Vagina (tissue), 2 donors: ENCODE measurements around the gene NLGN4Y. TPM values are rescaled to one million over a fixed set of nuclear protein-coding genes. Genes with fewer than 3 reads are reported as not detected.

Source experiments
- DNase-seq, 2 donors: peaks; one replicate each; pipeline ENCODE4 v3.0.0-alpha.2; 2017; ENCODE audit errors: extremely low spot score in 2 of 2
- H3K27ac ChIP-seq: fragments of 200-600 bp; sonication (generic); one replicate; pipeline ENCODE4 v1.5.1; 2019
- H3K27me3 ChIP-seq: fragments of 200-600 bp; sonication (generic); one replicate; pipeline ENCODE4 v1.5.1; 2019
- H3K36me3 ChIP-seq, 2 donors: fragments of 200-600 bp; sonication (generic); one replicate each; pipeline ENCODE4 v1.5.1; 2017 to 2019
- H3K4me1 ChIP-seq: fragments of 200-600 bp; sonication (generic); one replicate; pipeline ENCODE4 v1.5.1; 2019
- H3K4me3 ChIP-seq, 2 donors: fragments of 200-600 bp; sonication (generic); 1 replicate in 1 of 2; 2 replicates in 1 of 2; pipeline ENCODE4 v1.5.1; 2016 to 2019
- H3K9me3 ChIP-seq: fragments of 200-600 bp; sonication (generic); one replicate; pipeline ENCODE4 v1.5.1; 2019
- CTCF ChIP-seq, 3 experiments: fragments of 450-650 bp in 2 of 3; fragments of 200-600 bp in 1 of 3; sonication (generic) in 1 of 3; IDR thresholded peaks; one replicate each; pipeline ENCODE4 v1.5.1; 2017 to 2019; ENCODE audit warnings: antibody characterized with exemption in 3 of 3, mild to moderate bottlenecking in 2 of 3, moderate library complexity in 2 of 3
- POLR2A ChIP-seq, 2 donors: fragments of 450-650 bp; IDR thresholded peaks; one replicate each; pipeline ENCODE4 v1.6.1; 2017; ENCODE audit warnings: antibody characterized with exemption in 2 of 2, mild to moderate bottlenecking in 2 of 2, moderate library complexity in 2 of 2
- POLR2AphosphoS5 ChIP-seq, 2 donors: sonication (generic); formaldehyde crosslinking; IDR thresholded peaks; one replicate each; pipeline ENCODE4 v1.9.0; 2017; ENCODE audit warnings: antibody characterized with exemption in 2 of 2, mild to moderate bottlenecking in 2 of 2, low read depth in 1 of 2; ENCODE audit not compliant: insufficient read depth in 1 of 2
- intact Hi-C: fragments of 100-400 bp; cut with DNase I; formaldehyde crosslinking; loops from one replicate; pipeline ENCODE4 v1.15.1; 2023
- total RNA-seq: library from RNA; depleted of rRNA; stranded (reverse); fragments of >200 nt; gene quantifications from one replicate; pipeline ENCODE4 v1.2.3, GENCODE V29; 2016

NLGN4Y gene
- total RNA-seq, 1 donor from 2014 or later: not detected

GRCh38 chrY:14522379-14522950, 1.9 kb upstream of the NLGN4Y start:
- Histone ChIP-seq H3K4me1 (no peaks in the 10 kb centered on the region), H3K27ac (no peak overlapping the region), H3K9me3 (no peaks in the 10 kb centered on the region), H3K27me3 (no peaks in the 10 kb centered on the region), H3K36me3 (no peaks in the 10 kb centered on the region), H3K4me3 (no peak overlapping the region)
- TF ChIP-seq POLR2A (IDR thresholded peaks at IDR 0.05) (no peak), POLR2AphosphoS5 (IDR thresholded peaks at IDR 0.05; ENCODE audit: insufficient read depth in 1 of 2, low read depth in 1 of 2) (no peak), CTCF (IDR thresholded peaks at IDR 0.05) (no peak)
- intact Hi-C loops: no loop called here
- DNase-seq: no peak

GRCh38 chrY:14523491-14524271, 648 bp upstream of the NLGN4Y start:
- intact Hi-C loops: no loop called here
- no peaks in the 10 kb centered on the region for H3K9me3 ChIP-seq
- no peak overlapping the region for H3K4me3 ChIP-seq
- H3K27ac ChIP-seq: no peak overlapping the region
- H3K36me3 ChIP-seq: no peaks in the 10 kb centered on the region
- no peak for DNase-seq
- H3K27me3 ChIP-seq: no peaks in the 10 kb centered on the region
- TF ChIP-seq CTCF (IDR thresholded peaks at IDR 0.05) (no peak), POLR2AphosphoS5 (IDR thresholded peaks at IDR 0.05; ENCODE audit: insufficient read depth in 1 of 2, low read depth in 1 of 2) (no peak), POLR2A (IDR thresholded peaks at IDR 0.05) (no peak)
- H3K4me1 ChIP-seq: no peaks in the 10 kb centered on the region

GRCh38 chrY:14525315-14525714, 986 bp downstream of the NLGN4Y start:
- H3K36me3 ChIP-seq: no peaks in the 10 kb centered on the region
- H3K9me3 ChIP-seq: no peaks in the 10 kb centered on the region
- DNase-seq: no peak
- H3K4me1 ChIP-seq: no peaks in the 10 kb centered on the region
- no peak overlapping the region for H3K27ac ChIP-seq
- no peaks in the 10 kb centered on the region for H3K27me3 ChIP-seq
- TF ChIP-seq CTCF (IDR thresholded peaks at IDR 0.05) (no peak), POLR2AphosphoS5 (IDR thresholded peaks at IDR 0.05; ENCODE audit: insufficient read depth in 1 of 2, low read depth in 1 of 2) (no peak), POLR2A (IDR thresholded peaks at IDR 0.05) (no peak)
- H3K4me3 ChIP-seq: no peak overlapping the region
- intact Hi-C loops: no loop called here

GRCh38 chrY:14528361-14528760, 4.0 kb downstream of the NLGN4Y start:
- intact Hi-C loops: no loop called here
- TF ChIP-seq POLR2A (IDR thresholded peaks at IDR 0.05): no peak
- TF ChIP-seq POLR2AphosphoS5 (IDR thresholded peaks at IDR 0.05; ENCODE audit: insufficient read depth in 1 of 2, low read depth in 1 of 2): no peak
- TF ChIP-seq CTCF (IDR thresholded peaks at IDR 0.05): no peak
- H3K36me3 ChIP-seq: no peaks in the 10 kb centered on the region
- no peak overlapping the region for H3K4me3 ChIP-seq
- H3K27me3 ChIP-seq: no peaks in the 10 kb centered on the region
- DNase-seq: no peak
- H3K9me3 ChIP-seq: no peaks in the 10 kb centered on the region
- H3K27ac ChIP-seq: no peak overlapping the region
- H3K4me1 ChIP-seq: no peaks in the 10 kb centered on the region

- Histone ChIP-seq H3K9me3 (no peaks in the 10 kb centered on the region), H3K27ac (no peak overlapping the region), H3K4me3 (no peak overlapping the region), H3K36me3 (no peaks in the 10 kb centered on the region), H3K27me3 (no peaks in the 10 kb centered on the region), H3K4me1 (no peaks in the 10 kb centered on the region)
- DNase-seq: no peak
- TF ChIP-seq POLR2AphosphoS5 (IDR thresholded peaks at IDR 0.05; ENCODE audit: insufficient read depth in 1 of 2, low read depth in 1 of 2): no peak
- TF ChIP-seq POLR2A (IDR thresholded peaks at IDR 0.05): no peak
- no peak for TF ChIP-seq CTCF (IDR thresholded peaks at IDR 0.05)
- intact Hi-C loops: no loop called here
Measured at GRCh38 chrY:14536703-14537102, 12.4 kb downstream of the NLGN4Y start.
